ENCODE data around the gene SPATA6. TPM values are rescaled to one million over a fixed set of nuclear protein-coding genes. Genes with fewer than 3 reads are reported as not detected.
"Not testable (repeated sequence)": the region's sequence is repeated elsewhere in the genome, so short reads cannot be mapped to it uniquely, and the experiment has no call there.

SPATA6 gene
- total RNA-seq, 4 donors from 2014 or later = 51.3 to 59.1 (median 57.1) TPM

- Histone ChIP-seq H3K4me3 (no peak overlapping the region), H3K36me3 (no peaks in the 10 kb centered on the region), H3K27me3 (no peaks in the 10 kb centered on the region), H3K9me3 (no peaks in the 10 kb centered on the region), H3K4me1 (peaks cover 0 to 52% (median 14%) of the 10 kb centered on the region in 4 donors), H3K27ac (no peak overlapping the region)
- no peak for TF ChIP-seq EP300 (IDR thresholded peaks at IDR 0.05)
- no peak for TF ChIP-seq POLR2A (IDR thresholded peaks at IDR 0.05)
- no peak for TF ChIP-seq CTCF (IDR thresholded peaks at IDR 0.05)
- no peak for DNase-seq (ENCODE audit: low spot score in 2 of 2)
- 76 to 81% methylated on average over 3 of the region's 3 CpGs for WGBS, 2 donors
Observed at GRCh38 chr1:48462716-48463302, 9.2 kb downstream of the SPATA6 start.

GRCh38 chr1:48450505-48450904 lies 21.5 kb downstream of the SPATA6 start:
- TF ChIP-seq EP300 (IDR thresholded peaks at IDR 0.05) (no peak), CTCF (IDR thresholded peaks at IDR 0.05) (peak in 2 of 5 experiments; percentile 31 to 34), POLR2A (IDR thresholded peaks at IDR 0.05) (no peak)
- Histone ChIP-seq H3K9me3 (no peaks in the 10 kb centered on the region), H3K27me3 (no peaks in the 10 kb centered on the region), H3K4me1 (peaks cover 0 to 41% (median 0%) of the 10 kb centered on the region in 4 donors), H3K4me3 (no peak overlapping the region), H3K36me3 (peaks cover 0 to 38% (median 0%) of the 10 kb centered on the region in 3 donors), H3K27ac (no peak overlapping the region)
- DNase-seq (ENCODE audit: low spot score in 2 of 2) = no peak
- 94 to 100% methylated on average over 1 of the region's 1 CpG for WGBS, 2 donors

GRCh38 chr1:48448932-48449331 lies 23.1 kb downstream of the SPATA6 start:
- Histone ChIP-seq H3K9me3 (peaks cover 0 to 6% (median 0%) of the 10 kb centered on the region in 4 donors), H3K4me3 (no peak overlapping the region), H3K4me1 (peaks cover 0 to 35% (median 0%) of the 10 kb centered on the region in 4 donors), H3K27ac (no peak overlapping the region), H3K36me3 (peaks cover 0 to 51% (median 0%) of the 10 kb centered on the region in 3 donors), H3K27me3 (no peaks in the 10 kb centered on the region)
- TF ChIP-seq CTCF (IDR thresholded peaks at IDR 0.05) = no peak
- no peak for TF ChIP-seq EP300 (IDR thresholded peaks at IDR 0.05)
- no peak for TF ChIP-seq POLR2A (IDR thresholded peaks at IDR 0.05)
- WGBS, 2 donors = 96 to 100% methylated on average over 1 of the region's 1 CpG
- no peak for DNase-seq (ENCODE audit: low spot score in 2 of 2)

GRCh38 chr1:48444186-48444585 lies 27.8 kb downstream of the SPATA6 start:
- peaks cover 0 to 53% (median 0%) of the 10 kb centered on the region in 3 donors for H3K36me3 ChIP-seq
- 93 to 94% methylated on average over 7 of the region's 7 CpGs for WGBS, 2 donors
- H3K9me3 ChIP-seq; DNase-seq (ENCODE audit: low spot score in 2 of 2); H3K27me3 ChIP-seq; H3K4me1 ChIP-seq; H3K27ac ChIP-seq; H3K4me3 ChIP-seq: not testable (repeated sequence)

GRCh38 chr1:48442864-48443619 lies 29.0 kb downstream of the SPATA6 start:
- 76 to 85% methylated on average over 6 of the region's 6 CpGs for WGBS, 2 donors
- H3K27ac ChIP-seq = no peak overlapping the region
- DNase-seq (ENCODE audit: low spot score in 2 of 2) = no peak

GRCh38 chr1:48440786-48441185 lies 31.2 kb downstream of the SPATA6 start:
- 91 to 92% methylated on average over 3 of the region's 3 CpGs for WGBS, 2 donors
- not testable (repeated sequence) for H3K4me1 ChIP-seq; H3K27me3 ChIP-seq; H3K27ac ChIP-seq; DNase-seq (ENCODE audit: low spot score in 2 of 2); H3K4me3 ChIP-seq; H3K9me3 ChIP-seq
- peaks cover 0 to 49% (median 0%) of the 10 kb centered on the region in 3 donors for H3K36me3 ChIP-seq

More at GRCh38 chr1:48442864-48443619, 29.0 kb downstream of the SPATA6 start:
- Histone ChIP-seq H3K36me3 (peaks cover 0 to 60% (median 0%) of the 10 kb centered on the region in 3 donors), H3K9me3 (peaks cover 0 to 8% (median 0%) of the 10 kb centered on the region in 4 donors), H3K4me3 (no peak overlapping the region), H3K27me3 (no peaks in the 10 kb centered on the region), H3K4me1 (no peaks in the 10 kb centered on the region)
- TF ChIP-seq EP300 (IDR thresholded peaks at IDR 0.05) (no peak), CTCF (IDR thresholded peaks at IDR 0.05) (no peak), POLR2A (IDR thresholded peaks at IDR 0.05) (no peak)
